Measurements from ENCODE around the gene PHF2. TPM values are rescaled to one million over a fixed set of nuclear protein-coding genes. Genes with fewer than 3 reads are reported as not detected.
A peak's percentile ranks its signal among the peaks of the same experiment; 100 is the strongest.

The PHF2 gene
- total and polyA plus RNA-seq, 4 donors, result 10.3 to 32.4 (median 27.9) TPM

- no peaks in the 10 kb centered on the region for H3K4me1 ChIP-seq (ENCODE audit: control insufficient read depth in 1 of 2, insufficient read depth in 2 of 2, low read length in 2 of 2)
- no peaks in the 10 kb centered on the region for H3K36me3 ChIP-seq (ENCODE audit: control insufficient read depth in 1 of 2, insufficient read depth in 2 of 2, low read length in 1 of 2)
- ATAC-seq (ENCODE audit: low FRiP score), result no peak
- H3K27me3 ChIP-seq (ENCODE audit: control insufficient read depth in 1 of 2, insufficient read depth in 2 of 2, low read length in 1 of 2), result no peaks in the 10 kb centered on the region
- intact Hi-C loops (cut with DNase I), result no loop called here
- H3K4me3 ChIP-seq (ENCODE audit: low read length in 2 of 2), result no peak overlapping the region
- no peak for DNase-seq
- no peak overlapping the region for H3K27ac ChIP-seq (ENCODE audit: low read depth in 1 of 2, low read length in 2 of 2)
- WGBS, 2 donors, result 92 to 97% methylated on average over 1 of the region's 1 CpG
- peaks cover 4% of the 10 kb centered on the region for H3K9me3 ChIP-seq (ENCODE audit: control insufficient read depth, low read length)
Observed at GRCh38 chr9:93690618-93691017, 114.2 kb downstream of the PHF2 start.

- DNase-seq, result no peak
- 84 to 90% methylated on average over 3 of the region's 3 CpGs for WGBS, 2 donors
- no peak overlapping the region for H3K27ac ChIP-seq (ENCODE audit: low read depth in 1 of 2, low read length in 2 of 2)
- H3K36me3 ChIP-seq (ENCODE audit: control insufficient read depth in 1 of 2, insufficient read depth in 2 of 2, low read length in 1 of 2), result no peaks in the 10 kb centered on the region
- ATAC-seq (ENCODE audit: low FRiP score), result no peak
- intact Hi-C loops (cut with DNase I), result no loop called here
- peaks cover 1% of the 10 kb centered on the region for H3K9me3 ChIP-seq (ENCODE audit: control insufficient read depth, low read length)
- no peaks in the 10 kb centered on the region for H3K4me1 ChIP-seq (ENCODE audit: control insufficient read depth in 1 of 2, insufficient read depth in 2 of 2, low read length in 2 of 2)
- H3K27me3 ChIP-seq (ENCODE audit: control insufficient read depth in 1 of 2, insufficient read depth in 2 of 2, low read length in 1 of 2), result no peaks in the 10 kb centered on the region
- H3K4me3 ChIP-seq (ENCODE audit: low read length in 2 of 2), result no peak overlapping the region
Observed at GRCh38 chr9:93693129-93693528, 116.7 kb downstream of the PHF2 start.

GRCh38 chr9:93697352-93698139 lies 121.2 kb downstream of the PHF2 start:
- intact Hi-C loops (cut with DNase I), result no loop called here
- Histone ChIP-seq H3K27ac (ENCODE audit: low read depth in 1 of 2, low read length in 2 of 2) (no peak overlapping the region), H3K36me3 (ENCODE audit: control insufficient read depth in 1 of 2, insufficient read depth in 2 of 2, low read length in 1 of 2) (no peaks in the 10 kb centered on the region), H3K27me3 (ENCODE audit: control insufficient read depth in 1 of 2, insufficient read depth in 2 of 2, low read length in 1 of 2) (no peaks in the 10 kb centered on the region), H3K9me3 (ENCODE audit: control insufficient read depth, low read length) (no peaks in the 10 kb centered on the region), H3K4me3 (ENCODE audit: low read length in 2 of 2) (no peak overlapping the region), H3K4me1 (ENCODE audit: control insufficient read depth in 1 of 2, insufficient read depth in 2 of 2, low read length in 2 of 2) (no peaks in the 10 kb centered on the region)
- ATAC-seq (ENCODE audit: low FRiP score), result no peak
- DNase-seq, result peak in 1 of 2 donors; percentile 15
- 87 to 88% methylated on average over 28 of the region's 28 CpGs for WGBS, 2 donors

- no peak overlapping the region for H3K4me3 ChIP-seq (ENCODE audit: low read length in 2 of 2)
- 77 to 83% methylated on average over 15 to 16 of the region's 16 CpGs for WGBS, 2 donors
- H3K4me1 ChIP-seq (ENCODE audit: control insufficient read depth in 1 of 2, insufficient read depth in 2 of 2, low read length in 2 of 2), result no peaks in the 10 kb centered on the region
- no peak overlapping the region for H3K27ac ChIP-seq (ENCODE audit: low read depth in 1 of 2, low read length in 2 of 2)
- H3K27me3 ChIP-seq (ENCODE audit: control insufficient read depth in 1 of 2, insufficient read depth in 2 of 2, low read length in 1 of 2), result no peaks in the 10 kb centered on the region
- intact Hi-C loops (cut with DNase I), result no loop called here
- no peaks in the 10 kb centered on the region for H3K9me3 ChIP-seq (ENCODE audit: control insufficient read depth, low read length)
- ATAC-seq (ENCODE audit: low FRiP score) (peak; percentile 22), DNase-seq (peak in 1 of 2 donors; percentile 45)
- H3K36me3 ChIP-seq (ENCODE audit: control insufficient read depth in 1 of 2, insufficient read depth in 2 of 2, low read length in 1 of 2), result no peaks in the 10 kb centered on the region
Observed at GRCh38 chr9:93698140-93698908, 121.9 kb downstream of the PHF2 start.

GRCh38 chr9:93699650-93700049 lies 123.3 kb downstream of the PHF2 start:
- Histone ChIP-seq H3K4me3 (ENCODE audit: low read length in 2 of 2) (no peak overlapping the region), H3K9me3 (ENCODE audit: control insufficient read depth, low read length) (no peaks in the 10 kb centered on the region), H3K27me3 (ENCODE audit: control insufficient read depth in 1 of 2, insufficient read depth in 2 of 2, low read length in 1 of 2) (no peaks in the 10 kb centered on the region), H3K36me3 (ENCODE audit: control insufficient read depth in 1 of 2, insufficient read depth in 2 of 2, low read length in 1 of 2) (no peaks in the 10 kb centered on the region), H3K4me1 (ENCODE audit: control insufficient read depth in 1 of 2, insufficient read depth in 2 of 2, low read length in 2 of 2) (no peaks in the 10 kb centered on the region), H3K27ac (ENCODE audit: low read depth in 1 of 2, low read length in 2 of 2) (no peak overlapping the region)
- no peak for ATAC-seq (ENCODE audit: low FRiP score)
- no peak for DNase-seq
- intact Hi-C loops (cut with DNase I), result no loop called here
- WGBS, 2 donors, result 28 to 35% methylated on average over 3 of the region's 3 CpGs

- no peak for DNase-seq
- Histone ChIP-seq H3K27me3 (ENCODE audit: control insufficient read depth in 1 of 2, insufficient read depth in 2 of 2, low read length in 1 of 2) (no peaks in the 10 kb centered on the region), H3K36me3 (ENCODE audit: control insufficient read depth in 1 of 2, insufficient read depth in 2 of 2, low read length in 1 of 2) (no peaks in the 10 kb centered on the region), H3K27ac (ENCODE audit: low read depth in 1 of 2, low read length in 2 of 2) (no peak overlapping the region), H3K4me1 (ENCODE audit: control insufficient read depth in 1 of 2, insufficient read depth in 2 of 2, low read length in 2 of 2) (no peaks in the 10 kb centered on the region), H3K4me3 (ENCODE audit: low read length in 2 of 2) (no peak overlapping the region), H3K9me3 (ENCODE audit: control insufficient read depth, low read length) (no peaks in the 10 kb centered on the region)
- 80 to 81% methylated on average over 16 of the region's 16 CpGs for WGBS, 2 donors
- intact Hi-C loops (cut with DNase I), result no loop called here
- no peak for ATAC-seq (ENCODE audit: low FRiP score)
Observed at GRCh38 chr9:93701494-93702218, 125.3 kb downstream of the PHF2 start.

GRCh38 chr9:93702261-93702660 lies 125.9 kb downstream of the PHF2 start:
- Histone ChIP-seq H3K27me3 (ENCODE audit: control insufficient read depth in 1 of 2, insufficient read depth in 2 of 2, low read length in 1 of 2) (no peaks in the 10 kb centered on the region), H3K4me3 (ENCODE audit: low read length in 2 of 2) (no peak overlapping the region), H3K4me1 (ENCODE audit: control insufficient read depth in 1 of 2, insufficient read depth in 2 of 2, low read length in 2 of 2) (no peaks in the 10 kb centered on the region), H3K27ac (ENCODE audit: low read depth in 1 of 2, low read length in 2 of 2) (no peak overlapping the region), H3K9me3 (ENCODE audit: control insufficient read depth, low read length) (no peaks in the 10 kb centered on the region), H3K36me3 (ENCODE audit: control insufficient read depth in 1 of 2, insufficient read depth in 2 of 2, low read length in 1 of 2) (no peaks in the 10 kb centered on the region)
- intact Hi-C loops (cut with DNase I), result no loop called here
- no peak for ATAC-seq (ENCODE audit: low FRiP score)
- 37 to 47% methylated on average over 7 of the region's 7 CpGs for WGBS, 2 donors
- DNase-seq, result no peak

GRCh38 chr9:93708289-93708986 lies 132.1 kb downstream of the PHF2 start:
- no peak overlapping the region for H3K4me3 ChIP-seq (ENCODE audit: low read length in 2 of 2)
- DNase-seq (no peak), ATAC-seq (ENCODE audit: low FRiP score) (no peak)
- H3K9me3 ChIP-seq (ENCODE audit: control insufficient read depth, low read length), result peaks cover 5% of the 10 kb centered on the region
- no peaks in the 10 kb centered on the region for H3K27me3 ChIP-seq (ENCODE audit: control insufficient read depth in 1 of 2, insufficient read depth in 2 of 2, low read length in 1 of 2)
- 61% methylated on average over 7 to 8 of the region's 8 CpGs for WGBS, 2 donors
- H3K36me3 ChIP-seq (ENCODE audit: control insufficient read depth in 1 of 2, insufficient read depth in 2 of 2, low read length in 1 of 2), result no peaks in the 10 kb centered on the region
- intact Hi-C loops (cut with DNase I), result no loop called here
- H3K27ac ChIP-seq (ENCODE audit: low read depth in 1 of 2, low read length in 2 of 2), result no peak overlapping the region
- H3K4me1 ChIP-seq (ENCODE audit: control insufficient read depth in 1 of 2, insufficient read depth in 2 of 2, low read length in 2 of 2), result no peaks in the 10 kb centered on the region

Measured in aorta (tissue), 5 donors.